HEK293 (cell line): Measurements from ENCODE around the gene CDH2.

Experiments
- BCL11B ChIP-seq: fragments of 450-650 bp; formaldehyde crosslinking; IDR thresholded peaks from 2 replicates; pipeline ENCODE4 v1.5.1; 2016; ENCODE audit warnings: low read depth, missing biosample characterization, missing genetic modification characterization
- FEZF1 ChIP-seq: fragments of 450-650 bp; formaldehyde crosslinking; IDR thresholded peaks from 2 replicates; pipeline ENCODE4 v1.5.1; 2016; ENCODE audit warnings: missing biosample characterization, missing genetic modification characterization
- GLIS2 ChIP-seq: fragments of 450-650 bp; formaldehyde crosslinking; IDR thresholded peaks from 2 replicates; pipeline ENCODE4 v1.5.1; 2016; ENCODE audit warnings: missing biosample characterization, missing genetic modification characterization
- IKZF3 ChIP-seq: fragments of 450-650 bp; IDR thresholded peaks from 2 replicates; pipeline ENCODE4 v1.5.0; 2018; ENCODE audit warnings: missing biosample characterization, mild to moderate bottlenecking, missing genetic modification characterization, moderate library complexity
- KLF1 ChIP-seq: fragments of 450-650 bp; formaldehyde crosslinking; IDR thresholded peaks from 2 replicates; pipeline ENCODE4 v1.5.1; 2016; ENCODE audit warnings: missing biosample characterization, missing genetic modification characterization
- SP3 ChIP-seq: fragments of 450-650 bp; formaldehyde crosslinking; IDR thresholded peaks from 2 replicates; pipeline ENCODE4 v1.5.1; 2016; ENCODE audit warnings: missing biosample characterization, missing genetic modification characterization
- TCF7L2 ChIP-seq: IDR thresholded peaks from 2 replicates; pipeline ENCODE4 v1.6.1; 2011; ENCODE audit warnings: low read depth, mild to moderate bottlenecking, inconsistent platforms, low read length, moderate library complexity, borderline replicate concordance
- ZNF132 ChIP-seq: fragments of 450-650 bp; formaldehyde crosslinking; IDR thresholded peaks from 2 replicates; pipeline ENCODE4 v1.5.1; 2017; ENCODE audit warnings: missing biosample characterization, missing genetic modification characterization, borderline replicate concordance
- ZNF133 ChIP-seq: fragments of 450-650 bp; formaldehyde crosslinking; IDR thresholded peaks from 2 replicates; pipeline ENCODE4 v1.5.1; 2016; ENCODE audit warnings: missing biosample characterization, missing genetic modification characterization
- ZNF157 ChIP-seq: fragments of 450-650 bp; formaldehyde crosslinking; IDR thresholded peaks from 2 replicates; pipeline ENCODE4 v1.5.1; 2016; ENCODE audit warnings: missing biosample characterization, missing genetic modification characterization
- ZNF16 ChIP-seq: fragments of 450-650 bp; formaldehyde crosslinking; IDR thresholded peaks from 2 replicates; pipeline ENCODE4 v1.5.1; 2016; ENCODE audit warnings: low read depth, missing biosample characterization, missing genetic modification characterization
- ZNF2 ChIP-seq: fragments of 450-650 bp; formaldehyde crosslinking; IDR thresholded peaks from 2 replicates; pipeline ENCODE4 v1.5.1; 2016; ENCODE audit warnings: missing biosample characterization, missing genetic modification characterization
- ZNF23 ChIP-seq: fragments of 450-650 bp; formaldehyde crosslinking; IDR thresholded peaks from 2 replicates; pipeline ENCODE4 v1.5.1; 2016; ENCODE audit warnings: missing biosample characterization, missing genetic modification characterization, borderline replicate concordance
- ZNF335 ChIP-seq: fragments of 450-650 bp; formaldehyde crosslinking; conservative IDR thresholded peaks from 2 replicates; pipeline ENCODE4 v1.5.1; 2016; ENCODE audit warnings: missing biosample characterization, missing genetic modification characterization
- ZNF37A ChIP-seq: fragments of 450-650 bp; IDR thresholded peaks from 2 replicates; pipeline ENCODE4 v1.5.1; 2018; ENCODE audit warnings: missing biosample characterization, missing genetic modification characterization
- ZNF394 ChIP-seq: fragments of 450-650 bp; formaldehyde crosslinking; IDR thresholded peaks from 2 replicates; pipeline ENCODE4 v1.5.1; 2016; ENCODE audit warnings: missing biosample characterization, missing genetic modification characterization, mild to moderate bottlenecking, moderate library complexity, borderline replicate concordance
- ZNF433 ChIP-seq: fragments of 450-650 bp; formaldehyde crosslinking; IDR thresholded peaks from 2 replicates; pipeline ENCODE4 v1.5.1; 2016; ENCODE audit warnings: missing biosample characterization, missing genetic modification characterization, low read depth
- ZNF501 ChIP-seq: fragments of 450-650 bp; formaldehyde crosslinking; IDR thresholded peaks from 2 replicates; pipeline ENCODE4 v1.5.1; 2016; ENCODE audit warnings: missing biosample characterization, missing genetic modification characterization
- ZNF514 ChIP-seq: fragments of 450-650 bp; formaldehyde crosslinking; IDR thresholded peaks from 2 replicates; pipeline ENCODE4 v1.5.1; 2016; ENCODE audit warnings: missing biosample characterization, missing genetic modification characterization
- ZNF521 ChIP-seq: fragments of 450-650 bp; formaldehyde crosslinking; IDR thresholded peaks from 2 replicates; pipeline ENCODE4 v1.5.1; 2017; ENCODE audit warnings: missing biosample characterization, mild to moderate bottlenecking, missing genetic modification characterization
- ZNF548 ChIP-seq: fragments of 450-650 bp; formaldehyde crosslinking; IDR thresholded peaks from 2 replicates; pipeline ENCODE4 v1.5.1; 2016; ENCODE audit warnings: missing biosample characterization, missing genetic modification characterization
- ZNF561 ChIP-seq: fragments of 450-650 bp; IDR thresholded peaks from 2 replicates; pipeline ENCODE4 v1.5.1; 2018; ENCODE audit warnings: missing biosample characterization, missing genetic modification characterization, borderline replicate concordance
- ZNF600 ChIP-seq: fragments of 450-650 bp; formaldehyde crosslinking; IDR thresholded peaks from 2 replicates; pipeline ENCODE4 v1.5.1; 2016; ENCODE audit warnings: missing biosample characterization, missing genetic modification characterization
- ZNF621 ChIP-seq: fragments of 450-650 bp; formaldehyde crosslinking; IDR thresholded peaks from 2 replicates; pipeline ENCODE4 v1.5.1; 2017; ENCODE audit warnings: missing biosample characterization, missing genetic modification characterization
- ZNF645 ChIP-seq: fragments of 450-650 bp; formaldehyde crosslinking; IDR thresholded peaks from 2 replicates; pipeline ENCODE4; 2016; ENCODE audit warnings: missing biosample characterization, missing genetic modification characterization
- ZNF670 ChIP-seq: fragments of 450-650 bp; formaldehyde crosslinking; IDR thresholded peaks from 2 replicates; pipeline ENCODE4 v1.5.1; 2016; ENCODE audit warnings: missing biosample characterization, missing genetic modification characterization, low read depth
- ZNF843 ChIP-seq: fragments of 450-650 bp; formaldehyde crosslinking; IDR thresholded peaks from 2 replicates; pipeline ENCODE4 v1.5.1; 2016; ENCODE audit warnings: missing biosample characterization, missing genetic modification characterization
- ZSCAN30 ChIP-seq: fragments of 450-650 bp; IDR thresholded peaks from 2 replicates; pipeline ENCODE4 v1.5.1; 2018; ENCODE audit warnings: missing biosample characterization, mild to moderate bottlenecking, missing genetic modification characterization, moderate library complexity
- ZXDB ChIP-seq: fragments of 450-650 bp; formaldehyde crosslinking; IDR thresholded peaks from 2 replicates; pipeline ENCODE4 v1.5.1; 2016; ENCODE audit warnings: missing biosample characterization, missing genetic modification characterization
- TF ChIP-seq, protein P1 (sequence below): fragments of 450-650 bp; formaldehyde crosslinking; IDR thresholded peaks from 2 replicates; pipeline ENCODE4 v1.5.1; 2016; ENCODE audit warnings: missing biosample characterization, missing genetic modification characterization
- TF ChIP-seq, protein P2 (sequence below): fragments of 450-650 bp; formaldehyde crosslinking; IDR thresholded peaks from 2 replicates; pipeline ENCODE4 v1.5.1; 2016; ENCODE audit warnings: missing biosample characterization, missing genetic modification characterization
- TF ChIP-seq, protein P3 (sequence below): fragments of 450-650 bp; formaldehyde crosslinking; conservative IDR thresholded peaks from 2 replicates; pipeline ENCODE4 v1.5.1; 2016; ENCODE audit warnings: low read depth, missing biosample characterization, missing genetic modification characterization

CDH2 gene

GRCh38 chr18:28176948-28177827 lies at the start of gene CDH2 (continued):
- TF ChIP-seq ZNF2 (tag by site-specific recombination) = no peak
- TF ChIP-seq FEZF1 (tag by site-specific recombination) = peak; percentile 36; the same call in 1 of the 2 replicates
- peak; percentile 26; the same call in 1 of the 2 replicates for TF ChIP-seq IKZF3 (tag by site-specific recombination)
- TF ChIP-seq ZNF23 = no peak
- 0 out of 2 replicates have a peak, but pooled peaks have one; percentile 27 for TF ChIP-seq ZNF394
- TF ChIP-seq ZSCAN30 (tag by site-specific recombination) = no peak
- no peak for TF ChIP-seq ZNF548 (tag by site-specific recombination)
- TF ChIP-seq, protein P1, sequence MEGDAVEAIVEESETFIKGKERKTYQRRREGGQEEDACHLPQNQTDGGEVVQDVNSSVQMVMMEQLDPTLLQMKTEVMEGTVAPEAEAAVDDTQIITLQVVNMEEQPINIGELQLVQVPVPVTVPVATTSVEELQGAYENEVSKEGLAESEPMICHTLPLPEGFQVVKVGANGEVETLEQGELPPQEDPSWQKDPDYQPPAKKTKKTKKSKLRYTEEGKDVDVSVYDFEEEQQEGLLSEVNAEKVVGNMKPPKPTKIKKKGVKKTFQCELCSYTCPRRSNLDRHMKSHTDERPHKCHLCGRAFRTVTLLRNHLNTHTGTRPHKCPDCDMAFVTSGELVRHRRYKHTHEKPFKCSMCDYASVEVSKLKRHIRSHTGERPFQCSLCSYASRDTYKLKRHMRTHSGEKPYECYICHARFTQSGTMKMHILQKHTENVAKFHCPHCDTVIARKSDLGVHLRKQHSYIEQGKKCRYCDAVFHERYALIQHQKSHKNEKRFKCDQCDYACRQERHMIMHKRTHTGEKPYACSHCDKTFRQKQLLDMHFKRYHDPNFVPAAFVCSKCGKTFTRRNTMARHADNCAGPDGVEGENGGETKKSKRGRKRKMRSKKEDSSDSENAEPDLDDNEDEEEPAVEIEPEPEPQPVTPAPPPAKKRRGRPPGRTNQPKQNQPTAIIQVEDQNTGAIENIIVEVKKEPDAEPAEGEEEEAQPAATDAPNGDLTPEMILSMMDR (tag by site-specific recombination) = peak; percentile 85
- peak; percentile 55; the same call in 1 of the 2 replicates for TF ChIP-seq TCF7L2
- TF ChIP-seq GLIS2 = peak; percentile 77
- TF ChIP-seq ZNF335 (tag by site-specific recombination) = peak; percentile 56
- 0 out of 2 replicates have a peak, but pooled peaks have one; percentile 67 for TF ChIP-seq ZNF843 (tag by site-specific recombination)
- TF ChIP-seq ZNF501 = peak; percentile 79; the same call in 1 of the 2 replicates
- TF ChIP-seq ZNF645 (tag by site-specific recombination) = no peak
- peak; percentile 81 for TF ChIP-seq ZXDB
- no peak for TF ChIP-seq ZNF621 (tag by site-specific recombination)
- TF ChIP-seq ZNF133 (tag by site-specific recombination) = no peak
- TF ChIP-seq ZNF561 = 0 out of 2 replicates have a peak, but pooled peaks have one; percentile 23
- TF ChIP-seq, protein P2, sequence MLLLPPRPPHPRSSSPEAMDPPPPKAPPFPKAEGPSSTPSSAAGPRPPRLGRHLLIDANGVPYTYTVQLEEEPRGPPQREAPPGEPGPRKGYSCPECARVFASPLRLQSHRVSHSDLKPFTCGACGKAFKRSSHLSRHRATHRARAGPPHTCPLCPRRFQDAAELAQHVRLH = no peak
- TF ChIP-seq ZNF16 (tag by site-specific recombination) = no peak
- no peak for TF ChIP-seq ZNF521
- TF ChIP-seq, protein P3, sequence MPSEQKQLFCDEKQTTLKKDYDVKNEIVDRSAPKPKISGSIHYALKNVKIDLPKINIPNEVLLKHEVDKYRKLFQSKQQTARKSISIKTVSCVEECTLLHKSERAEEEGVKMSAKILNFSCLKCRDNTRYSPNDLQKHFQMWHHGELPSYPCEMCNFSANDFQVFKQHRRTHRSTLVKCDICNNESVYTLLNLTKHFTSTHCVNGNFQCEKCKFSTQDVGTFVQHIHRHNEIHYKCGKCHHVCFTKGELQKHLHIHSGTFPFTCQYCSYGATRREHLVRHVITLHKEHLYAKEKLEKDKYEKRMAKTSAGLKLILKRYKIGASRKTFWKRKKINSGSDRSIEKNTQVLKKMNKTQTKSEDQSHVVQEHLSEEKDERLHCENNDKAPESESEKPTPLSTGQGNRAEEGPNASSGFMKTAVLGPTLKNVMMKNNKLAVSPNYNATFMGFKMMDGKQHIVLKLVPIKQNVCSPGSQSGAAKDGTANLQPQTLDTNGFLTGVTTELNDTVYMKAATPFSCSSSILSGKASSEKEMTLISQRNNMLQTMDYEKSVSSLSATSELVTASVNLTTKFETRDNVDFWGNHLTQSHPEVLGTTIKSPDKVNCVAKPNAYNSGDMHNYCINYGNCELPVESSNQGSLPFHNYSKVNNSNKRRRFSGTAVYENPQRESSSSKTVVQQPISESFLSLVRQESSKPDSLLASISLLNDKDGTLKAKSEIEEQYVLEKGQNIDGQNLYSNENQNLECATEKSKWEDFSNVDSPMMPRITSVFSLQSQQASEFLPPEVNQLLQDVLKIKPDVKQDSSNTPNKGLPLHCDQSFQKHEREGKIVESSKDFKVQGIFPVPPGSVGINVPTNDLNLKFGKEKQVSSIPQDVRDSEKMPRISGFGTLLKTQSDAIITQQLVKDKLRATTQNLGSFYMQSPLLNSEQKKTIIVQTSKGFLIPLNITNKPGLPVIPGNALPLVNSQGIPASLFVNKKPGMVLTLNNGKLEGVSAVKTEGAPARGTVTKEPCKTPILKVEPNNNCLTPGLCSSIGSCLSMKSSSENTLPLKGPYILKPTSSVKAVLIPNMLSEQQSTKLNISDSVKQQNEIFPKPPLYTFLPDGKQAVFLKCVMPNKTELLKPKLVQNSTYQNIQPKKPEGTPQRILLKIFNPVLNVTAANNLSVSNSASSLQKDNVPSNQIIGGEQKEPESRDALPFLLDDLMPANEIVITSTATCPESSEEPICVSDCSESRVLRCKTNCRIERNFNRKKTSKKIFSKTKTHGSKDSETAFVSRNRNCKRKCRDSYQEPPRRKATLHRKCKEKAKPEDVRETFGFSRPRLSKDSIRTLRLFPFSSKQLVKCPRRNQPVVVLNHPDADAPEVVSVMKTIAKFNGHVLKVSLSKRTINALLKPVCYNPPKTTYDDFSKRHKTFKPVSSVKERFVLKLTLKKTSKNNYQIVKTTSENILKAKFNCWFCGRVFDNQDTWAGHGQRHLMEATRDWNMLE (tag by site-specific recombination) = no peak
- TF ChIP-seq ZNF433 (tag by site-specific recombination) = no peak
- peak; percentile 63; the same call in 1 of the 2 replicates for TF ChIP-seq BCL11B
- TF ChIP-seq ZNF37A = no peak
- no peak for TF ChIP-seq ZNF132 (tag by site-specific recombination)
- TF ChIP-seq SP3 (tag by site-specific recombination) = peak; percentile 52
- TF ChIP-seq ZNF514 = no peak
- TF ChIP-seq ZNF600 (tag by site-specific recombination) = peak; percentile 84
- TF ChIP-seq ZNF670 (tag by site-specific recombination) = no peak
- peak; percentile 57 for TF ChIP-seq KLF1 (tag by site-specific recombination)
- TF ChIP-seq ZNF157 (tag by site-specific recombination) = no peak
